ENCODE results near the gene MFSD6L.

Gene MFSD6L

DNA sequence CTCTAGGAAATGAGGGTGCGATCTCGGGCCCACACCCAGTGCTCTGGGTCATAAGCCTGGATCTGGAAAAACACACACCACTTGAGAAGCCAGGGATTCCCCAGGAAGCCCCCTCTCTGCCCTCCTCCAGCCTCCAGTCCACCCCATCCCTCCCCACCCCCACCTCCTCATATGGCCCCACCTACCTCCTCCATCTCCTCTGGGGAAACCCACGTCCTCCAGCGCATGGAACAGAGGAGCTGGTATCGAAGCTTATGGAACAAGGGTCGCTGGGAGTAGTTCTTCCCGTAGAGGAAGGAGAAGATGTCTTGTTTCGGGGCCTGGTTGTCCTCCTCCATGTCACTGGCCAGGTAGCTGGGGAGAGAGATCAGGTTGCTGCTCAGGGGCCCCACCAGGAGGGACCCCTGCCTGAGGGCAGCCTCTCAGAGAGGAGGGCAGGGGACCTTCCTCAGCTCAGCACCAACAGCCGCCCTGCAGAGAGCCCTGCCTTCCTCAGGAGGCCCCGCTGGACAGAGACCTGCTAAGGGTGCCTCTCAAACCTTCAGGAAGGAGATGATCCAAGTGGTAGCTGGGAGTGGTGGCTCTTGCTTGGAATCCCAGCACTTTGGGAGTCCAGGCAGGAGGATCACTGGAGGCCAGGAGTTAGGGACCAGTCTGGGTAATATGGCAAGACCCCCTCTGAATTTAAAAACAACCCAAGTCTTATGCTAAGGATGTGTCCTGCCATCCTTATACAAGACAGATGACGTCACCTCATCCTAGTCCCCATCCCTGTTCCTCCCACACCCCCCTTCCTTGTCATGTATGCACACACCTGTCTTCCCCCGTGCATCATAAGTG lies 45.8 kb downstream of the MFSD6L start:
- in situ Hi-C loops (cut with MboI; ENCODE audit: low pct_unique_long_range_greater_than_20kb, low sequenced_read_pairs, unreplicated experiment): loop anchor here (10.0 to 25.0 kb wide), 2 partner anchors 241 to 341 kb away; no protein-coding TSS in a partner anchor
- TF ChIP-seq, protein P1, sequence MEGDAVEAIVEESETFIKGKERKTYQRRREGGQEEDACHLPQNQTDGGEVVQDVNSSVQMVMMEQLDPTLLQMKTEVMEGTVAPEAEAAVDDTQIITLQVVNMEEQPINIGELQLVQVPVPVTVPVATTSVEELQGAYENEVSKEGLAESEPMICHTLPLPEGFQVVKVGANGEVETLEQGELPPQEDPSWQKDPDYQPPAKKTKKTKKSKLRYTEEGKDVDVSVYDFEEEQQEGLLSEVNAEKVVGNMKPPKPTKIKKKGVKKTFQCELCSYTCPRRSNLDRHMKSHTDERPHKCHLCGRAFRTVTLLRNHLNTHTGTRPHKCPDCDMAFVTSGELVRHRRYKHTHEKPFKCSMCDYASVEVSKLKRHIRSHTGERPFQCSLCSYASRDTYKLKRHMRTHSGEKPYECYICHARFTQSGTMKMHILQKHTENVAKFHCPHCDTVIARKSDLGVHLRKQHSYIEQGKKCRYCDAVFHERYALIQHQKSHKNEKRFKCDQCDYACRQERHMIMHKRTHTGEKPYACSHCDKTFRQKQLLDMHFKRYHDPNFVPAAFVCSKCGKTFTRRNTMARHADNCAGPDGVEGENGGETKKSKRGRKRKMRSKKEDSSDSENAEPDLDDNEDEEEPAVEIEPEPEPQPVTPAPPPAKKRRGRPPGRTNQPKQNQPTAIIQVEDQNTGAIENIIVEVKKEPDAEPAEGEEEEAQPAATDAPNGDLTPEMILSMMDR (IDR thresholded peaks at IDR 0.05; ENCODE audit: extremely low read depth, insufficient read depth, missing control alignments): no peak
- no peak for DNase-seq (ENCODE audit: low spot score)

DNA sequence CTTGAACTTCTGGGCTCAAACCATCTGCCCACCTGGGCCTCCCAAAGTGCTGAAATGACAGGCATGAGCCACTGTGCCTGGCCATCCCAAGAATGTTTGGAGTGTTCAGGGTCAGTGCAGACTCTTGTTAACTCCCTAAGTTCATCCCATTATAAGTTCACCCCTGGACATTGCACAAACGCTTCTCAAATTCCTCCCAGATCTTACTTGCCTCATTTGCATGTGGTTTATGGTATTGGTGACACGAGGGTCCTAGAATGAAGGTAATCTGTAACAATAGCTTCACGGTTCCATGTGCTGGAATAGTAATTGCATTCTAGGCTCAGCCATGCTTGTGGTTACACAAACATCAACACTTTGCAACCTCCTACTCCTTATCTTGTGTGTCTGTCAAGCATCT lies 49.5 kb downstream of the MFSD6L start:
- no peak for DNase-seq (ENCODE audit: low spot score)
- in situ Hi-C loops (cut with MboI; ENCODE audit: low pct_unique_long_range_greater_than_20kb, low sequenced_read_pairs, unreplicated experiment): loop anchor here (10.0 to 25.0 kb wide), 2 partner anchors 245 to 337 kb away; no protein-coding TSS in a partner anchor
- TF ChIP-seq, protein P1 (IDR thresholded peaks at IDR 0.05; ENCODE audit: extremely low read depth, insufficient read depth, missing control alignments): no peak

DNA sequence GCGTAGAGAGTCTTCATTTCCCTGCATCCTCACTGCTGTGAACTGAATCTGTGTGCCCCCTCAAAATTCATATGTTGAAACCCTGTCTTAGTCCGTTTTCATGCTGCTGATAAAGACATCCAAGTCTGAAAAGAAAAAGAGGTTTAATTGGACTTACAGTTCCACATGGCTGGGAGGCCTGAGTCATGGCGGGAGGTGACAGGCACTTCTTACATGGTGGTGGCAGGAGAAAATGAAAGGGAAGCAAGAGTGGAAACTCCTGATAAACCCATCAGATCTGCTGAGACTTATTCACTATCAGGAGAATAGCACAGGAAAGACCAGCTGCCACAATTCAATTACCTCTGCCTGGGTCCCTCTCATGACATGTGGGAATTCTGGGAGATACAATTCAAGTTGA lies 51.4 kb downstream of the MFSD6L start:
- in situ Hi-C loops (cut with MboI; ENCODE audit: low pct_unique_long_range_greater_than_20kb, low sequenced_read_pairs, unreplicated experiment): no loop called here
- no peak for DNase-seq (ENCODE audit: low spot score)
- TF ChIP-seq, protein P1 (IDR thresholded peaks at IDR 0.05; ENCODE audit: extremely low read depth, insufficient read depth, missing control alignments): no peak
